GM12872 (cell line): ENCODE measurements around the gene PADI1.

Experiments used
- TF ChIP-seq, protein P1 (sequence below): IDR thresholded peaks from 3 replicates; pipeline ENCODE4 v1.5.1; 2011; ENCODE audit warnings: low read depth, mild to moderate bottlenecking, low read length, moderate library complexity; ENCODE audit not compliant: insufficient read depth

PADI1 gene

DNA sequence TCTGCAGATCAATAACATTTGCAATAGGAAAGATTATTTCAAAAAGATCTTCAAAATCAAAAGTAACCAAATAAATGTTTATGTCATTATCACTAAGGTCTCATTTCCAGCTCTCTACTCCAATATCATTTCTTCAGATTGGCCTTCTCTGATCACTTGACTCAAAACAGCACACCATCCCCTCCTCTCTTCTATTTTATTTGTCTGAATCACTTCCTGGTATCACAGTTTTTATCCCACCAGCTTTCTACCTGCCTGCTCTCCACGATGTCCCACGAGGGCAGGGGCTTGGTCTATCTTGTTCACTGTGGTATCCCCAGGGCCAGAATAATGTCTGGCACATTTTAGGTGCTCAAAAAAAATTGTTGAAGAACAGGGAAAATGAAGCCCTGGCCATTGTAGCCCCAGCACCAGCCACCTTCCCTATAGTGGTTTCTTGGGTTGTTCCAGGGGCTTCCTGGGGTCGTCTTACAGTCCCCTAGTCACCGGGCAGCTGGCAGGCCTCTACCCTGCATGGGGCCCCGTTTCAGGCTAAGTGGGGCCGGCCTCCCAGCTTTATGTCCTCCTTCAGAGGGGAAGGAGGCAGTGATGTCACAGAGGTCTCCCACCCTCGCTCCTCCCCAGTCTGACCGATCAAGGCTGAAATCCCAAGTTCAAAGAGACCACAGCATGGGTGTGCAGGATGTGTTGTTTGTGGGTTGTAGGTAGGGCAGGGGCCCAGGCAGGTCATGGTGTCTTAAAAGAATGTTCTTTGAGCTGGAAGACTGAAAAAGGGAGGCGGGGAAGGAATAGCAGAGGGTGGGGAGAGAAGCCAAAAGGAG, 3.5 kb upstream of the PADI1 start:
- TF ChIP-seq, protein P1, sequence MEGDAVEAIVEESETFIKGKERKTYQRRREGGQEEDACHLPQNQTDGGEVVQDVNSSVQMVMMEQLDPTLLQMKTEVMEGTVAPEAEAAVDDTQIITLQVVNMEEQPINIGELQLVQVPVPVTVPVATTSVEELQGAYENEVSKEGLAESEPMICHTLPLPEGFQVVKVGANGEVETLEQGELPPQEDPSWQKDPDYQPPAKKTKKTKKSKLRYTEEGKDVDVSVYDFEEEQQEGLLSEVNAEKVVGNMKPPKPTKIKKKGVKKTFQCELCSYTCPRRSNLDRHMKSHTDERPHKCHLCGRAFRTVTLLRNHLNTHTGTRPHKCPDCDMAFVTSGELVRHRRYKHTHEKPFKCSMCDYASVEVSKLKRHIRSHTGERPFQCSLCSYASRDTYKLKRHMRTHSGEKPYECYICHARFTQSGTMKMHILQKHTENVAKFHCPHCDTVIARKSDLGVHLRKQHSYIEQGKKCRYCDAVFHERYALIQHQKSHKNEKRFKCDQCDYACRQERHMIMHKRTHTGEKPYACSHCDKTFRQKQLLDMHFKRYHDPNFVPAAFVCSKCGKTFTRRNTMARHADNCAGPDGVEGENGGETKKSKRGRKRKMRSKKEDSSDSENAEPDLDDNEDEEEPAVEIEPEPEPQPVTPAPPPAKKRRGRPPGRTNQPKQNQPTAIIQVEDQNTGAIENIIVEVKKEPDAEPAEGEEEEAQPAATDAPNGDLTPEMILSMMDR: no peak

DNA sequence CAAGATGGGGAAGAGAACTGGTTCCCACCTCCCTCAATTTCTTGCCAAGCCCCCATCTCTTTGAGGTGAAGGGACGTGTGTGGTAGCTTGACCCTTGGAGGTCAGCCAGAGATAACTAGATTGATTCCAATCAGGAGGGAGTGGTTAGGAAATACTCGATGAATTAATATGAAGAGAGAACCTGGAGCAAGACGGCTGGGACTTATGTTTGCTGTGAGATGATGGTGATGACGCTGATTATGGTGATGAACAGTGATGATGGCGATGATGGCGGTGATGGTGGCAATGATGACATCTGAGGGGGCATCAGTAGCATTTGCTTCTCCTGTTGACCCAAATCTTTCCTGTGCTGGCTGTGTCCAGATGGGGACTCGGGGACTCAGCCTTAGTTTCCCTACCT, 724 bp downstream of the PADI1 start:
- TF ChIP-seq, protein P1: no peak

DNA sequence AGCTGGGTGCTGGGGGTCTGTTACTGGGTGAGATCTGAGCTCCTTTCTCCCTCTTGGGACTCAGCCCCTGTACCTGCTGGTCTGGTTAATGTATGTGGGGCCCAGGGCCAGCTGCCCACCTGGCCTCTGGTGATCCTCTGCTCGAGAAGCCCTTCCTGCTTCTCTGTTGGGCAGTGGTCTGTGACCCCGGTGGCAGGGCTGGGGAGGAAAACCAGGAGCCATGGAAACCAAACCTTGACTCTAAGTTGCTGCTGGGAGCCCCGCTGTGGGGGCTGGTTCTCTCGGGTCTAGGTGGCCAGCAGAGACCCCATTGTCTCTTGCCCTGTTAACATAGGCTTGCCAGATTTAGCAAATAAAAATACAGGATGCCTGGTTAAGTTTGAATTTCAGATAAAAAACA, 1.3 kb downstream of the PADI1 start:
- TF ChIP-seq, protein P1: no peak

DNA sequence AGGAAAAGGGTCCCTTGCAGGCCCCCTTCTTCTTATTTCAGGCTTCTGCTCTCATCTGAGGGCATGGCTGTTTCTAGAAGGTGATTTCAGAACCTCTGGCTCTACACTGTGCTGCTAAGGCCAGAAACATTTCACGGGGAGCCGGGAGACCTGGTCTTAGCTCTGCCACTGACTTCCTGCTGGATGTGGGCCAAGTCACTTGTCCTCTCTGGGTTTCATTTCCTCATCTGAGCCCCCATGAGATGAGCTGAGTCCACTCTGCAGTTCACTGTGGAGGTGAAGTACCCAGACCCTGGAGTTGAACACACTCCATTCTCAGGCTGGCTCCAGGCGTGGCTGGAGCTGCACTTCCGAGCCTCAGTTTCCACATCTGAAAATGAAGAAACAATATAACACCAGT, 2.1 kb downstream of the PADI1 start:
- TF ChIP-seq, protein P1: no peak

DNA sequence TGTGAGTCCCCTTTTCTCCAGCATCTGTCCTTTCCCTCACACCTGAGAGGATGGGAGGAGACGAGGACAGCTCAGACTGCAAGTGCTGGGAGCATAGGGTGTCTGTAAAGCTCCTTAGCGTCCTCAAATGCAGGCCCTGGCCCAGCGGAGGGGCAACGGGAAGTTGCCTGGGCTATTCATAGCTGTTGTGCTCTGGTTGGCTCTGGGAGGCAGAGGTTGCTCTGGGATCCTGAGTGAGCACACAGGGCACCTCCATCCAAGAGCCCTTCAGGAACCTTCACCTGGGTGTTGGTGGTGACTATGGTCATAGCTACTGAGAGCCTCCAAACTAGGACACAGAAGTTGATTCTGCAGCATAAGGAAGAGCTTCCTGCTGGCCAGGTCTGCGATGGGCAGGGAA, 2.6 kb downstream of the PADI1 start:
- TF ChIP-seq, protein P1: no peak

DNA sequence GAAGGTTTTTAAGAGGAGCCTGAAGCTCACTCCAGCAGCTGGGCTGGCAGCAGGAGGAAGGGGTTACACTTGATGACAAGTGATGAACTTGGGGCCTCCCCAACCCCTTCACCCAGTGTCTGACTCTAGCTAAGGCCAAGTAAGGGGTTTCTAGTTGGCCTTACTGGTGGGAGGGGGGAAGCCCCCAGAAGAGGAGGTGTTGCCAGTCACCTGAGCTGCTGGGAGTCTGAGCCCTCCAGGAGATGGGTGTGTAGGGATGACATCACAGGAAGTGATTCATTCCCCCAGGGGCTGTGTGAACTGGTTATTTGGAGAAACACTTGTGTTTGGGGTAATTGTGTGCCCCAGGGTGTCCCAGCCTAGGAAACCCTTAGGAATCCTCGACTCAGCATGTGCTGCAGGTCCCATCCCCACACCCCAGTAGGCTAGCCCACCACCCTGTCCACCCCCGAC, 3.1 kb downstream of the PADI1 start:
- TF ChIP-seq, protein P1: no peak

DNA sequence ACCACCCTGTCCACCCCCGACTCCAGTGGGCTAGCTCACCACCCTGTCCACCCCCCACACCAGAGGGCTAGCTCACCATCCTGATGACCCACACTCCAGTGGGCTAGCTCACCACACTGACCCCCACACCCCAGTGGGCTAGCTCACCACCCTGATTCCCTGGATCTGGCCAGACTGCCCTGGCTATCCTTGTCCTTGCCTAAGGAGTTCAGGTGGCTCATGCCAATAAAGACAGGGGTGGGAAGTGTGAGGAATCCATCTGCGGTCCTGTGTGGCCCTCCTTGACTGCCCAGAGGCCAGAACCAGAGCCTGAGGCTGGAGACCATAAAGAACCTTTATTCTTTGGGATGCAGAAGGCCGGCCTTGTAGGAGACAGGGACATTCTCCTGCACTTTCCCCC, 3.6 kb downstream of the PADI1 start:
- TF ChIP-seq, protein P1: no peak
